ENCODE measurements around the gene LRRC71. TPM values are rescaled to one million over a fixed set of nuclear protein-coding genes. Genes with fewer than 3 reads are reported as not detected.

Gene LRRC71
- total RNA-seq, 1 donor from 2014 or later: not detected

- no peak for ATAC-seq
These were observed 26.7 kb downstream of the LRRC71 start for GRCh38 chr1:156947127-156947526.

DNA sequence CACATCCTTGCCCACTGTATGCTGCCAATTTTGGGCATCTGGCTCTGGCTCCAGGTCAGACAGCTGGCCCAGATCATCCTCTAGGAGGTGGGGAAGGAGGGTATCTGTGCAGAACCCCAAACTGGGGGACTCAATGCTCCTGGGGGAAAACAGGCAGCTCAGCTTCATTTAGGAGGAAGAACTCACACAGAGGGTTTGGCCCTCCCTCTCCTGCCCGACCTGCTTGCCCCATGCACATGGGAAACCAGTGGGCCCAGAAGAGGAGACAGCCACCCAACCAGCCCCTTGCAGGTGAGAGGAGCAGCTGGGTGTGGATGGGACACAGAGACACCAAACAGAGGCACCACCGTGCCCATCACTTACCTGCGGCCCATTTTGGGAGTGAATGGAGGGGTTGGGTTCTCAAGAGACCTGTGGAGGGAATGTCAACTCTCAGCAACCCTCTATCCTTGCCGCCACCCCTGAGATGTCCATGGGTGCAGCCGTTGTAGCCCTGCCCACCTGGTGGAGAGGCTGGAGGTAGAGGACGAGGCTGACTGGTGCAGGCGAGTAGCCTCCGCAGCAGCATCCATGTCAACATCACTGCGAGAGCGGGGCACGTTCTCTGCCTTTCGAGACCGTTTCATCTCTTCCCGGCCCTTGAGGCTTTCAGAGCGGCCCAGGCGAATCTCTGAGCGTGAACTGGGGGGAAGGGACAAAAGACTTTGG lies 27.5 kb downstream of the LRRC71 start:
- ATAC-seq: no peak

GRCh38 chr1:156948708-156949107 lies 28.3 kb downstream of the LRRC71 start:
- ATAC-seq: no peak

DNA sequence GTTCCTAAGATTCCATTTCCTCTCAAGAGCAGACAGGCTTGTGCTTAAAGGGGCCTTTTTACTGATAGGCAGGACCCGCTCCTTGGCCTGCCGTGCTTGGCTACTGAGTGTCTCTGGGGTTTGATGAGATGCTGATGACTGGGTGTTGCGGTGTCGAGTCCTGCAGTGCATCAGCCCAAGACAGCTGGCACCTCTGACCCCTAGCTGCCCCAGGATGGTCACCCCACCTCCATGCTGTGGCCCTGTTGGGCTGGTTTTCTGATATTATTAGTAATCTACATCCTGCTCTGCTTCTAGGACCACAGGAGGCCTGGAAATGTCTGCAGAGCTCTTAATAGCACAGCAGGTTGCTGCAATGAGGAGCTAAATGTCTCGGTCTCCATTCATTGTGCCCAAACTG lies 28.7 kb downstream of the LRRC71 start:
- ATAC-seq: no peak

GRCh38 chr1:156951371-156951770 lies 30.9 kb downstream of the LRRC71 start:
- no peak for ATAC-seq

DNA sequence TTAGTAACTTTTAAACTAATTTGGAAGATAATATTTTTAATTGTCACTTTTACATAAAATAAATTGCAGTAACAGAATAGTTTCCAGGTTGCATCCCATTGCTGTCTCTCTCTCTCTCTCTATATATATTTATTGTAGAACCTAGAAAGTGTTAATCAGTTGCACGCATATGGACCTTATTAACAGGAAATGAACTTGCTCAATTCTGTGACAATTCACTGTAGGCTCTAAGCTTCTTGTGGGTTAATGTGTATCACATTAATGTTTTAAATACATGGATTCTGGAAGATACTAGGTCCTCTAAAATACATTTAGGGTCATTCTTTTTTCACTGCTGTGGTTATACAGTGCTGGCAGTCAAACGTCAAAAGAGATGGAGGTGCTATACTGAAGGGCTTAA lies 33.1 kb downstream of the LRRC71 start:
- no peak for ATAC-seq

DNA sequence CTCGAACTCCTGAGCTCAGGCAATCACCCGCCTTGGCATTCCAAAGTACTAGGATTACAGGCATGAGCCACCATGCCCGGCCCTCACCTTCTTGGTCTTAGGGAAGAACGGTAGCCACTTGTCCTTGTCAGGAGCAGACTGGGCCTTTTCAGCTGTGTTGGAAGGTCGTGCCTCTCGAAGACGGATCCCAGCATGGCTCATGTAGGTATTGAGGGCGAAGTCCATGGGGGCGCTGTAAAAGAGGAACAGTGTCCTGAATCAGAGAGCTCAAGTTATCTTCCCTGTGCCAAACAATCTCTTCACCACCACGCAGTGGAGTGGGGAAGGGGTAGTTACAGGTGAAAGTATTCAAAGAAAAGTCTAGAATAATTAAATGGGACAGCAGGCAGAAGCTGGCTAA lies 35.9 kb downstream of the LRRC71 start:
- no peak for ATAC-seq

GRCh38 chr1:156957634-156958033 lies 37.2 kb downstream of the LRRC71 start:
- no peak for ATAC-seq

DNA sequence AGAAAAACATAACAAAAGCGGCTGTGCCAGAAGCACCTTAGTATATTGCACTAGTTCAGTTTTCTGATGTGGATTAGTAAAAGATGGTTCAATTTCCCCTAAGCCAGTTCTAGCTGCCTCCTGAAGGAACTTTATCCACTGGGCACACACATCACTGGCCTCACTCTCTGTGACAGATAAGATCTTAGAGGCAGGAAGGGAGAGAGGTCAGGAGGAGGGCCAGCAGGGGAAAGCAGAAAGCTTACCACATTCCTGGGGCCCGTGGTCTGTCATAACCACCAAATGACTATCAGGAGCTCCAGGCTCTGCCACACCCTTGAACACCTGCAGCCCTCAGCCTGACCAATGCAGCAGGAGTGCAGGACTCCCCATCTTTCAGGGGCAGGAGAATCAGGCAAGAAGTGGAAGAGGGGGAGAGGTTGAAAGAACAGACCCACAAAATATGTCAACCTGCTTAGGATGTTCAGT lies 37.8 kb downstream of the LRRC71 start:
- no peak for ATAC-seq

DNA sequence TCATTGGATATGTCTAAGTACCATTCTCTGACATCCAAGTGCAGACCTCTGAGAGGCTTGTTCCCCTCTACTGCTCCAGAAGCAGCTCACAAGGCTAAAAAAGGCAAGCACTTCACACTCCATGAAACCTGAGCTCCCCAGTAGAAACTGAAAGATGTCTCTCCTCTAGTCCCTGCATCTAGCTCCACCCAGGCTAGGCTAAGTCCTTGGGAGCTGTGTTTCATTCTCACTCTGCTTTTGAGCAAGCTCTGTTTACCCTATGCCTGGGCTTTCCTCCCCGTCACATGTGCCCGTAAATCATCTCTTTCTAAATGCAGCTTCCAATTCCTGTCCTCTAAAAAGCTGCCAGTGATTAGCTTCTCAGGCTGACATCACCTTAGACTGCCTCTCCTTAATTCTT lies 39.0 kb downstream of the LRRC71 start:
- ATAC-seq: no peak

DNA sequence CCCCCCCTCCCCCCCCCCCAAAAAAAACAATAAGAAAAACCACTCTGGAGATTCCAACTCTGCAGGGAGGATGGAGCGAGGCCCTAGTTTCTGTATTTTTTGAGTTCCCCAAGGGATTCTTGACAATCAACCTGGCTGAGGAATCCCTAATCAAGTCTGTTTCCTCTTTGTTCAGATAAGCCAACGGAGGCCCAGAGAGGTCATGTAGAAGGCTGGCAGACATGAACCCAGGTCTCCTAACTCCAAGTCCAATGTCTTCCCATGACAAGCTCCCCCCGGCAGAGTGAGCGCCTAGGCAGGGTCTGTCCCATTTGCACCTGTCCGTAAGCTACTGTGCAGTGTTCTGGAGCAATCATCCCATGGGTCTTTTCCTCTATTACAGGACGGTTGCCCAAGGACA lies 39.5 kb downstream of the LRRC71 start:
- ATAC-seq: no peak

DNA sequence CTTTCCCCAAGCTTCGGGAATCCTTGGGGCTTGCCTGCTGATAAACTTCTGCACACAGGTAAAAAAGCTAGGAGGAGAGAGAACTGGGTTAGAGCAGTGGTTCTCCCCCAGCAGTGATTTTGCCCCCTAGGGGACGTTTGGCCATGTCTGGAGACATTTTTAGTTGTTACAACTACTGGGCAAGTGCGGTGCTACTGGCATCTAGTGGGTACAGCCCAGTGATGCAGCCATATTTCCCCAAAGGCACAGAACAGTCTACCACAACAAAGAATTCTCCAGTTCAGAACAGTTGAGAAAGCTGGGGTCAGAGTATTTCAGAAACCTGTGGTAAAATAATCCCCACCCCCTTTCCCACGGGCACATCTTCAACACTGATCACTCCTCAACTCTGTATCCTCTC lies 41.3 kb downstream of the LRRC71 start:
- no peak for ATAC-seq

DNA sequence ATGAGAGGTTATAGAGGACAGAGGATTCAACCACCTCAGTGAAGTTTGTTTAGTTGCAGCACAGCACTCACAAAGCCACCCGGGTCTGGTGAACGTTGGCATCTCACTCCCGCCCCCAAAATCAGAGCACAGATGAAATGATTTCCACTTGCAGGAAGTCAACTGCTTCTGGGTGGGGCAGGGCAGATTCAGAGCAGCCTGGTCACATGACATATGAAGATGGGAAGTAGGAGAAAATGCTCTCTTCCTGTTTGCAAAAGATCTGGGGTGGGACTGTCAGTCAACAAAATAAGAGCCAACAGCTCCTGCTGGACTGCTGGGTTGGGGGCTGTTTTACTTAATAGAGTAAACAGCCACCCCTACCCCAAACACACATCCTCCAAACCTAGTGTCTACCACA lies 43.2 kb downstream of the LRRC71 start:
- ATAC-seq: peak; percentile 17

GRCh38 chr1:156964441-156964840 lies 44.0 kb downstream of the LRRC71 start:
- ATAC-seq: no peak

DNA sequence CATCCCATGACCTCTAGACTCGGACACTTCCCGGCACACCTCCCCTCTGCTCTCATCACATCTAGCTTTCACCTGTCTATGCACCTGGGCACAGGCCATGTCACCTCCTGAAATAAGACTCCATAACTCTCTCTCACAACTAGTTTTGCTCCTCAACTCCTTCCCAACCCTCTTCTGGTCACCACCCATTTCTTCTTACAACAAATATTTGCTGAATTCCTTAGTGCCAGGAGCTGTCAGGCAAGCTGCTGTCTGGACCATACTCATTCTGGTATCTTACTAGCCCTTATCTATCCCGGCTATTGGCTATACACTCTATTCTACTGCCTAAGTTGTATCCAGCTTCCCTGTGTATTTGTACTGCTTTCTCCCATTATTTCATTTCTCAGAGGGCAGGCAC lies 49.1 kb downstream of the LRRC71 start:
- no peak for ATAC-seq

DNA sequence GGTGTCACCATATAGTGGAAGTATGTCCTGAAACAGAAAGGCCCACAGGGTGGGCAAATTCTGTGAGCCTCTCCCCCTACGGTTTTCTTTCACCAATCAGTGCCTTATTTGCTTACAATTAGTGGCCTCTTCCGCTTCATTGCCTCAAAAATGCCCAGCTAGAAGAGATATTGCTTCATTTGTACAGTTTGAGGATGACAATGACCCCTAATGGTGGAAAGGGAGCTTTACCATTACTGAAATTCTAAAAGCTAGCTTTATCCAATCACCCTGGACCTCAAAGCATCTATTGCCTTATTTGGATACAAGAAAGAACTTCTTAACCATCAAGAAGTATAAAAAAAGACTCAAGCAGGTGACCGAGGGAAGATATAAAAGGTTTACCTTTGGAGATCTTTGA lies 49.6 kb downstream of the LRRC71 start:
- ATAC-seq: no peak

DNA sequence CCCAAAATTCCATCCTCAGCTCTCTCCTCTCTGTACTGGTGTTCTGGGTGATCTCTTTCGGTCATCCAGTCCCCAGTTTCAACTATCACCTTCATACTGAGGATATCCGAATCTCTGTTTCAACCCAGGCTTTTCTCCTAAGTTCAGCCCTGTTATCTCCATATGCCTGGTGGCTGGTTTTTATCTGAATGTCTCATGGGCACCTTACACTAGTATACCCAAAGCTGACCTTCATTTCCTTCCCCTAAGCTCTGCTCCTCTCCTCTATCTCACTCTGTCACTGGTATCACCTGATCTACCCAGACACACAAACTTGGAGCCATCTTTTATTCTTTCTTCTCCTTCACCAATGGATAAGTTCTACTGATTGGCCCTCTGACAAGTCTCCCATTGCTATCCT lies 53.0 kb downstream of the LRRC71 start:
- ATAC-seq: no peak

GRCh38 chr1:156975084-156975483 lies 54.7 kb downstream of the LRRC71 start:
- ATAC-seq: no peak

DNA sequence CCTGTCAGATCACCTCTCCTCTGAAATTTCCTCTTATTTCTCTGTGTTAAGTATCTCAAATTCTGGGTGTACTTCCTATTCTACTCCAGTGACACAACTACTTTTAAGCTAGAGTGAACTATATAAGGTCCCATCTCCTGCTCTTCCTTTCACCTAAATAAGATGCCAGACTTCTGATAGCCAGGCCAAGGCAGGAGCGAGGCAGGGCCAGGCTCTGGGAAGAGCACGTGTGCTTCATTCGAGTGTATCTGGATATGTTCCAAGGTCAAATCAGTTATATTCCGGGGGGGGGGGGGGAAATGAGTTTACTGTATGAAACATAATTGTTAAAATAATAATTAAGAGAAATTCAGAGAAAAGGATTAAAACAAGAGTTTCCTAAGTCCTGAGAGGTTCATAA lies 60.1 kb downstream of the LRRC71 start:
- no peak for ATAC-seq

Other genes with a start within 250 kb of the LRRC71 start
- gene NES, start 243.2 kb upstream of the LRRC71 start, total RNA-seq: 3.0 TPM
- gene CRABP2, start 215.0 kb upstream of the LRRC71 start, total RNA-seq: 1,373 TPM
- gene METTL25B, start 192.2 kb upstream of the LRRC71 start, total RNA-seq: 23.5 TPM
- 27.5 TPM for gene ISG20L2, start 191.9 kb upstream of the LRRC71 start, total RNA-seq
- gene MRPL24, start 179.5 kb upstream of the LRRC71 start, total RNA-seq: 67.4 TPM
- gene HDGF, start 169.0 kb upstream of the LRRC71 start, total RNA-seq: 205 TPM
- 61.1 TPM for gene PRCC, start 153.1 kb upstream of the LRRC71 start, total RNA-seq
- 1.4 TPM for gene SH2D2A, start 103.8 kb upstream of the LRRC71 start, total RNA-seq
- not detected for gene INSRR, start 61.5 kb upstream of the LRRC71 start, total RNA-seq
- 0.16 TPM for gene NTRK1, start 59.8 kb upstream of the LRRC71 start, total RNA-seq
- gene PEAR1, start 26.9 kb upstream of the LRRC71 start, total RNA-seq: 1.6 TPM
- 13.2 TPM for gene ARHGEF11, start 125.1 kb downstream of the LRRC71 start, total RNA-seq
- gene ETV3L, start 179.2 kb downstream of the LRRC71 start, total RNA-seq: not detected
- 40.7 TPM for gene ETV3, start 217.8 kb downstream of the LRRC71 start, total RNA-seq